Epithelial cell of alveolus of lung (primary cell): ENCODE data around the gene MTA1. TPM values are rescaled to one million over a fixed set of nuclear protein-coding genes. Genes with fewer than 3 reads are reported as not detected.

Source experiments
- total RNA-seq: library from RNA; depleted of rRNA; stranded (reverse); fragments of >200 nt; gene quantifications from 2 replicates; pipeline ENCODE4 v1.2.1, GENCODE V29; 2015

MTA1 gene
- total RNA-seq, result 37.0 and 49.1 TPM in 2 replicates

GRCh38 chr14:105419195-105420091, at the start of gene MTA1:
Gene MTA1 (plus strand): TSS chr14:105419827. CDS start chr14:105420036, 209 bp downstream.

DNA sequence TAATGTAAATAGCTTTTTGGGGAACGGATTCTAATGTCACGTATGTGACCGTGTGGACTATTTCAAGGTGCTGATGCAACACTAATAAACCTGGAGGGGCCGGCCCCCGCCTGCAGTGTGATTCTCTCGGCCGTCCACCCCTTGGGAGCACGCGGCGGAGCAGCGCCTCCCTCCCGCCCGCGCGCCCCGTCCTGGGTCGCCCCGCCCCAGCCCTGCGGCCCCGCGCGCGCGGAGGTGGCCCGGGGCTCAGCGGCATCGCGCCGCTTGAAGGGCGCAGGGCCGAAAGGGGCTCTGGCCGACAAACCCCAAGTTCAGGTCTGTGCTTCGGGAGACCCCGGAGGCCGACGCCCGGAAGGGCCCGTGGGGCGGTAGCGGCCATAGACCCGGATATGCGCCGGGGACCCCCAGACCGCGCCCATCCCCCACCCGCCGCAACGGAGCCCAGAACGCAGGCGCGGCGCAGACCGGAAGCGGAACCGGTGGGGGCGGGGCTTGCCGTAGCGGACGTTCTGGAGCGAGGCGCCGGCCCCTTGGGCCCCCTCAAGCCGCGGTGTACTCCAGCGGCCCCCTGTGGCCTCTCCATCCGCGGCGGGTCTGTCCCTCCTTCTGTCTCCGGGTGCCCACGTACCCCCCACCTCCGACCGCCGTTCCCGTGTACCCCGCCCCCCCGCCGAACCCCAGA, 21.4 kb upstream of the MTA1 start, which contains the start of gene TEX22:
Gene TEX22, plus strand, starts transcription at position 495 of the 682 bp plus-strand sequence. CDS start 803 bp downstream, outside the sequence.

GRCh38 chr14:105474483-105475268, 55.0 kb downstream of the MTA1 start, which contains the start of gene CRIP2:
Gene CRIP2 (plus strand): TSS chr14:105474821. CDS start chr14:105474863, 42 bp downstream.

DNA sequence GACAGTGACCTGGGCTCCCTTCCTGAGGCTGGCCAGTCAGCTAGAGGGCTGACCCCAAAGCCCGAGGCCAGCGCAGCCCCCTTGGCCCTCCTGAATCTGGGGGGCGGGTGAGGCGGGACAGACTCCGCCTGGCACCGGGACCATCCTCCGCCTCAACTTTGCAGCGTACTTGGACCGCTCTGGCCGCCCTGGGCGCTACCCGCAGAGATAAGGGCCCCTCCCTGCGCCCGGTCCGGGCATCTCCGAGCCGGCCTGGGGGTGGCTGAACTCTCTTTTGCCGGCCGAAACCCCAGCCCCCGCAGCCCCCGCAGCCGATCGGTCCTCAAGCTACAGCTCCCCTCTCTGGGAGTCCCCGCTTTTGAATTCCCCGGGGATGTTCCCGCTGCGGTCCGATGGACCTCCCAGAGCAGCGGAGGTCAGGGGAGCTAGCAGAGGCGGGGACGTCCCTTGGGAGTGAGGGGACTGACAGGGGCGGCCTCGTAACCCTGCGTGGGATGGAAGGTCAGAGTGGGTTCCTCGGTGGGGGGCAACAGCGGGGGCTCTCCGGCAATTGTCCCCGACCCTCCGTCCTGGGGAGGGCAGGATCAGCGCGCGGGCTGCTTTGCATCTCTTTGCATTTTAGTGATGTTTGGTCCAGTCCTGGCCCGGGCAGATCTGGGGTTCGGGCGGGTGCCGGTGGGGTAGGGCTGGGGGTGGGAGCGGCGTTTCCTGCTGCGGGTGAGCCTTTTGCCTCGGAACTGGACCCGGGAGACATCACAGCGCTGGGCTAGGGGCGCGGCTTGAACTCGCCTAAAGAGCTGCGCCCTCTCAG, 66.7 kb downstream of the MTA1 start, which contains the start of gene CRIP1:
Gene CRIP1, plus strand, starts transcription at position 724 of the 811 bp plus-strand sequence. CDS start 374 bp downstream, outside the sequence.

DNA sequence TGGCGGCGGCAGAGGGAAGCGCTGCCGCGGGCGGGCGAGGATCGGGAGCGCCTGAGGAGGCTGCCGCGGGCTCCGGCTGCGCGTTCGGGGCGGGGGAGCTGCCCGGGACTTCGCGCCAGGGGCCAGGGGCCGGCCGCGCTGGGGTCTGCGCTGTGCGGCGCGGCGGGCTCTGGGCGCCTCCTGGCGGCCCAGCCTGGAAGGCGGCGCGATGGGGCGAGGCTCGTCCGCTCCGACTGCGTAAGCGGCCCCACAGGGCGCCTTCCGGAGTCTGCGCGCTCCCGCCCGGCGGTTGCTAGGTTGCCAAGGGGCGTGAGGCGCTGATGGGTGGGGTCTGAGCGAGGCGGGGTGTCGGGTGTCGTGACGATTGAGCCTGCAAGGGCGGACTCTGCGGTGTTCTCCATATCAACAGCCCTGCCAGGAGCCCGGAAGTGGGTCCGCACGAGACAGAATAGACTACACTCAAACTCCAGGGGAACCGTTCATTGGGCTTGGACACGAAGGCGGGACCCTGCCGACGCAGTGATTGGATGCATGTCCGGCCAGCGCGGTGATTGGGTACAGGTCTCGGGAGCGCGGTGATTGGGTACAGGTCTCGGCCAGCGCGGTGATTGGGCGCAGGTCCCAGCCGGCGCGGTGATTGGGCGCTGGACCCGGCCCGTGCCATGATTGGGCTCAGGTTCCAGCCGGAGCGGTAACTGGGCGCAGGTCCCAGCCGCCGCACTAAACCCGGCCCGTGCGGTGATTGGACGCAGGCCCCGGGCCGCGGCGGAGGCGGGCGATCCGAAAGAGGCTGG, 71.1 kb downstream of the MTA1 start, which contains the start of gene TEDC1:
Gene TEDC1, plus strand, starts transcription at position 675 of the 794 bp plus-strand sequence. CDS start 130 bp downstream, outside the sequence.

Other genes starting within 250 kb of the MTA1 start
- gene NUDT14, start 238.5 kb upstream of the MTA1 start, total RNA-seq, result 3.7 and 7.5 TPM in 2 replicates
- 24.1 and 63.5 TPM in 2 replicates for gene BTBD6, start 171.3 kb upstream of the MTA1 start, total RNA-seq
- gene BRF1, start 118.8 kb upstream of the MTA1 start, total RNA-seq, result 21.2 and 28.7 TPM in 2 replicates
- gene PACS2, start 105.1 kb upstream of the MTA1 start, total RNA-seq, result 36.2 and 36.5 TPM in 2 replicates
- gene TEX22, start 21.3 kb upstream of the MTA1 start, total RNA-seq, result 0.13 and 1.4 TPM in 2 replicates
- gene CRIP2, start 55.0 kb downstream of the MTA1 start, total RNA-seq, result 117 and 172 TPM in 2 replicates
- gene CRIP1, start 67.1 kb downstream of the MTA1 start, total RNA-seq, result 9.1 and 20.7 TPM in 2 replicates
- 8.2 and 11.6 TPM in 2 replicates for gene TEDC1, start 71.4 kb downstream of the MTA1 start, total RNA-seq
- gene TMEM121, start 106.8 kb downstream of the MTA1 start, total RNA-seq, result 9.3 and 12.6 TPM in 2 replicates